K562 (cell line): ENCODE data around the gene TRAIP. TPM values are rescaled to one million over a fixed set of nuclear protein-coding genes. Genes with fewer than 3 reads are reported as not detected.

Source experiments
- BRF1 ChIP-seq: IDR thresholded peaks from 3 replicates; pipeline ENCODE4 v1.6.1; 2011; ENCODE audit warnings: borderline replicate concordance, mild to moderate bottlenecking; ENCODE audit not compliant: insufficient read length; ENCODE audit errors: extremely low read depth
- CBX2 ChIP-seq: fragments of 200-600 bp; sonication (generic); IDR thresholded peaks from one replicate; pipeline ENCODE4 v1.6.1; 2012; ENCODE audit warnings: mild to moderate bottlenecking, low read length, inconsistent platforms; ENCODE audit not compliant: insufficient read depth, poor library complexity, severe bottlenecking
- DMBX1 ChIP-seq: fragments of 250-450 bp; sonication (Bioruptor Pico); IDR thresholded peaks from 2 replicates; pipeline ENCODE4 v1.8.0; 2022; ENCODE audit warnings: inconsistent platforms, mild to moderate bottlenecking, moderate library complexity, borderline replicate concordance
- ILF3 ChIP-seq: fragments of 450-650 bp; IDR thresholded peaks from 2 replicates; pipeline ENCODE4 v1.6.1; 2018; ENCODE audit warnings: antibody characterized with exemption, mild to moderate bottlenecking, moderate library complexity, borderline replicate concordance
- LCOR ChIP-seq: sonication (generic); formaldehyde crosslinking; IDR thresholded peaks from 2 replicates; pipeline ENCODE4 v1.8.0; 2022; ENCODE audit warnings: mild to moderate bottlenecking, missing genetic modification reagents
- MCM7 ChIP-seq, 2 experiments: fragments of 450-650 bp; IDR thresholded peaks; 2 replicates each; pipeline ENCODE4 v1.6.1; 2016 to 2018
- MNT ChIP-seq, 2 experiments: fragments of 450-650 bp; conservative IDR thresholded peaks; 2 replicates each; pipeline ENCODE4 v1.6.1; 2017; ENCODE audit warnings: mild to moderate bottlenecking in 2 of 2, moderate library complexity in 2 of 2
- MTA1 ChIP-seq: fragments of 450-650 bp; IDR thresholded peaks from 2 replicates; pipeline ENCODE4 v1.6.1; 2017; ENCODE audit warnings: borderline replicate concordance
- POLR2B ChIP-seq: fragments of 450-650 bp; IDR thresholded peaks from 2 replicates; pipeline ENCODE4 v1.6.1; 2018; ENCODE audit warnings: low read depth; ENCODE audit not compliant: partially characterized antibody
- RBM17 ChIP-seq: fragments of 200-400 bp; formaldehyde crosslinking; IDR thresholded peaks from 2 replicates; pipeline ENCODE4 v1.6.1; 2017; ENCODE audit warnings: low read depth, mild to moderate bottlenecking, low read length, borderline replicate concordance
- STAG1 ChIP-seq: sonication (generic); formaldehyde crosslinking; IDR thresholded peaks from 2 replicates; pipeline ENCODE4 v1.5.0; 2020; ENCODE audit warnings: missing genetic modification reagents, borderline replicate concordance
- TAL1 ChIP-seq: fragments of 450-650 bp; IDR thresholded peaks from 2 replicates; pipeline ENCODE4 v1.6.1; 2016; ENCODE audit warnings: mild to moderate bottlenecking
- ZNF165 ChIP-seq: fragments of 250-450 bp; sonication (Bioruptor Pico); IDR thresholded peaks from 2 replicates; pipeline ENCODE4 v1.4.0; 2020; ENCODE audit warnings: borderline replicate concordance
- ZNF57 ChIP-seq: fragments of 450-650 bp; formaldehyde crosslinking; IDR thresholded peaks from 2 replicates; pipeline ENCODE4 v1.4.0; 2020; ENCODE audit warnings: mild to moderate bottlenecking, moderate library complexity
- ZNF76 ChIP-seq: fragments of 250-450 bp; sonication (Bioruptor Pico); IDR thresholded peaks from 2 replicates; pipeline ENCODE4 v1.4.0; 2020; ENCODE audit warnings: mild to moderate bottlenecking, moderate library complexity, borderline replicate concordance
- polyA plus RNA-seq, 8 experiments: library from polyadenylated mRNA; depleted of rRNA in 4 of 8; stranded (reverse) in 5 of 8; unstranded in 3 of 8; fragments of >200 nt; fragmentation: Nextera tagmentation in 2 of 8; fragmentation: Illumina TruSeq in 1 of 8; extraction: Ambion mirVana in 2 of 8; extraction: Trizol in 1 of 8; gene quantifications; 2 replicates each; pipeline versions ENCODE4 v1.2.1 to v1.2.3, GENCODE V29; 2011 to 2014; ENCODE audit warnings: inconsistent platforms in 1 of 8, missing spikeins in 1 of 8
- total RNA-seq, 7 experiments: library from RNA; depleted of rRNA in 6 of 7; stranded (reverse); fragments of >200 nt in 6 of 7; fragmentation: Illumina TruSeq in 2 of 7; extraction: Trizol in 2 of 7; gene quantifications; 2 replicates each; pipeline versions ENCODE4 v1.2.1 to v1.2.3, GENCODE V29; 2011 to 2021; ENCODE audit warnings: low replicate concordance in 1 of 7
- TF ChIP-seq, protein P1 (sequence below): fragments of 450-650 bp; IDR thresholded peaks from 2 replicates; pipeline ENCODE4 v1.6.1; 2016; ENCODE audit warnings: antibody characterized with exemption
- TF ChIP-seq, protein P2 (sequence below): sonication (generic); formaldehyde crosslinking; IDR thresholded peaks from 2 replicates; pipeline ENCODE4 v1.8.0; 2022; ENCODE audit warnings: mild to moderate bottlenecking, missing genetic modification reagents
- TF ChIP-seq, protein P3 (sequence below): fragments of 250-450 bp; sonication (Bioruptor Pico); IDR thresholded peaks from 2 replicates; pipeline ENCODE4 v1.9.0; 2021; ENCODE audit warnings: mild to moderate bottlenecking, inconsistent platforms
- TF ChIP-seq, protein P4 (sequence below): fragments of 450-650 bp; formaldehyde crosslinking; conservative IDR thresholded peaks from 2 replicates; pipeline ENCODE4 v1.4.0; 2022; ENCODE audit warnings: mild to moderate bottlenecking, missing genetic modification characterization

TRAIP gene
- total and polyA plus RNA-seq, 9 of the 15 experiments (the other 6 are each of a cell fraction or from before 2014, with no cell fraction given): 14.3 to 38.6 (median 21.2) TPM

DNA sequence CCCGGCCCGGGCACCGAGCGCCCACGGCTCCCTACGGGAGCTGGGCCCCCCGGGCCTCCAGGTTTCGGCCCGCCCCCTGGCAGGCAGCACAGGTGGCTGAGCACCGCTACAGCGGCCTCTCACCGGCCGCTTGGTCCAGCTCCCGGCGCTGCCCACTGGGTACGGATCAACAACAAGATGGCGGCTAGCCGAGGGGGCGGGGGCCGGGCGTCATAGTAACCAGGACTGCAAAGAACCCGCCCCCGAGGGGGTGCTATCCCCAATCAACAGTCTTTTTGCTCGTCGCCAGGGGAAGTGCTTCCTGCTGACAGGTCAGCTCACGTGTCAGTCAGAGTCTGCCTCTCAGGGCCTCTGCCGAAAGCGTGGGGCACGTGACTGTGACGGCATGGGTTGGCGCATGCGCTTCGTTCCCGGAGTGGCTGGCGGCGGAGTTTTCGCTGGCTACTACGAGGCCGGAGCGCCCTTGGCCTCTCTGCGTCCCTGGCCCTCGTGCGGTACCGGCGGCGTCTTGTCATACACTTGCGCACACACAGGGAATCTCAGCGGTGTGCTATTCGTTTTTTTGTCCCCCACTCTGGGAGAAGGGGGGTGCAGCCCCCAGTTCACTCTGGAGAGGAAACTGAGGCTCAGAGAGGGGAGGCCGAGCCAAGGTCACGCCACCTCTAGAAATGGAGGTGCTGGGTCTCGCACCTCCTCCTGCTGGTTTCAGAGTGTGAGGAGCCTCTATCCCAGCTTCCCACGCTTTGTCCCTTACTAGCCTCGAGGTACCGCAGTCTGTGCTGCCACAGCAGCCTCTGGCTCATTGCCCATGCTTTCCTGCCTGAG lies 69.8 kb downstream of the TRAIP start, which contains the start of gene IP6K1 (continued):
- TF ChIP-seq, protein P1, sequence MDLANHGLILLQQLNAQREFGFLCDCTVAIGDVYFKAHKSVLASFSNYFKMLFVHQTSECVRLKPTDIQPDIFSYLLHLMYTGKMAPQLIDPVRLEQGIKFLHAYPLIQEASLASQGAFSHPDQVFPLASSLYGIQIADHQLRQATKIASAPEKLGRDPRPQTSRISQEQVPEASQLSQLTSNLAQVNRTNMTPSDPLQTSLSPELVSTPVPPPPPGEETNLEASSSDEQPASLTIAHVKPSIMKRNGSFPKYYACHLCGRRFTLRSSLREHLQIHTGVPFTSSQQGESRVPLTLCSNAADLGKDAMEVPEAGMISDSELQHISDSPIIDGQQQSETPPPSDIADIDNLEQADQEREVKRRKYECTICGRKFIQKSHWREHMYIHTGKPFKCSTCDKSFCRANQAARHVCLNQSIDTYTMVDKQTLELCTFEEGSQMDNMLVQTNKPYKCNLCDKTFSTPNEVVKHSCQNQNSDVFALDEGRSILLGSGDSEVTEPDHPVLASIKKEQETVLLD: peak; percentile 88
- TF ChIP-seq TAL1: no peak
- peak; percentile 73 for TF ChIP-seq DMBX1
- TF ChIP-seq RBM17: no peak
- TF ChIP-seq, protein P2, sequence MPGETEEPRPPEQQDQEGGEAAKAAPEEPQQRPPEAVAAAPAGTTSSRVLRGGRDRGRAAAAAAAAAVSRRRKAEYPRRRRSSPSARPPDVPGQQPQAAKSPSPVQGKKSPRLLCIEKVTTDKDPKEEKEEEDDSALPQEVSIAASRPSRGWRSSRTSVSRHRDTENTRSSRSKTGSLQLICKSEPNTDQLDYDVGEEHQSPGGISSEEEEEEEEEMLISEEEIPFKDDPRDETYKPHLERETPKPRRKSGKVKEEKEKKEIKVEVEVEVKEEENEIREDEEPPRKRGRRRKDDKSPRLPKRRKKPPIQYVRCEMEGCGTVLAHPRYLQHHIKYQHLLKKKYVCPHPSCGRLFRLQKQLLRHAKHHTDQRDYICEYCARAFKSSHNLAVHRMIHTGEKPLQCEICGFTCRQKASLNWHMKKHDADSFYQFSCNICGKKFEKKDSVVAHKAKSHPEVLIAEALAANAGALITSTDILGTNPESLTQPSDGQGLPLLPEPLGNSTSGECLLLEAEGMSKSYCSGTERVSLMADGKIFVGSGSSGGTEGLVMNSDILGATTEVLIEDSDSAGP (CRISPR knock-in tag): no peak
- TF ChIP-seq ZNF165: peak; percentile 76; the same call in 1 of the 2 replicates
- TF ChIP-seq LCOR (CRISPR knock-in tag): no peak
- TF ChIP-seq, protein P3, sequence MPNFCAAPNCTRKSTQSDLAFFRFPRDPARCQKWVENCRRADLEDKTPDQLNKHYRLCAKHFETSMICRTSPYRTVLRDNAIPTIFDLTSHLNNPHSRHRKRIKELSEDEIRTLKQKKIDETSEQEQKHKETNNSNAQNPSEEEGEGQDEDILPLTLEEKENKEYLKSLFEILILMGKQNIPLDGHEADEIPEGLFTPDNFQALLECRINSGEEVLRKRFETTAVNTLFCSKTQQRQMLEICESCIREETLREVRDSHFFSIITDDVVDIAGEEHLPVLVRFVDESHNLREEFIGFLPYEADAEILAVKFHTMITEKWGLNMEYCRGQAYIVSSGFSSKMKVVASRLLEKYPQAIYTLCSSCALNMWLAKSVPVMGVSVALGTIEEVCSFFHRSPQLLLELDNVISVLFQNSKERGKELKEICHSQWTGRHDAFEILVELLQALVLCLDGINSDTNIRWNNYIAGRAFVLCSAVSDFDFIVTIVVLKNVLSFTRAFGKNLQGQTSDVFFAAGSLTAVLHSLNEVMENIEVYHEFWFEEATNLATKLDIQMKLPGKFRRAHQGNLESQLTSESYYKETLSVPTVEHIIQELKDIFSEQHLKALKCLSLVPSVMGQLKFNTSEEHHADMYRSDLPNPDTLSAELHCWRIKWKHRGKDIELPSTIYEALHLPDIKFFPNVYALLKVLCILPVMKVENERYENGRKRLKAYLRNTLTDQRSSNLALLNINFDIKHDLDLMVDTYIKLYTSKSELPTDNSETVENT (CRISPR knock-in tag): 0 out of 2 replicates have a peak, but pooled peaks have one; percentile 5
- TF ChIP-seq, protein P4, sequence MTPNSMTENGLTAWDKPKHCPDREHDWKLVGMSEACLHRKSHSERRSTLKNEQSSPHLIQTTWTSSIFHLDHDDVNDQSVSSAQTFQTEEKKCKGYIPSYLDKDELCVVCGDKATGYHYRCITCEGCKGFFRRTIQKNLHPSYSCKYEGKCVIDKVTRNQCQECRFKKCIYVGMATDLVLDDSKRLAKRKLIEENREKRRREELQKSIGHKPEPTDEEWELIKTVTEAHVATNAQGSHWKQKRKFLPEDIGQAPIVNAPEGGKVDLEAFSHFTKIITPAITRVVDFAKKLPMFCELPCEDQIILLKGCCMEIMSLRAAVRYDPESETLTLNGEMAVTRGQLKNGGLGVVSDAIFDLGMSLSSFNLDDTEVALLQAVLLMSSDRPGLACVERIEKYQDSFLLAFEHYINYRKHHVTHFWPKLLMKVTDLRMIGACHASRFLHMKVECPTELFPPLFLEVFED: no peak
- no peak for TF ChIP-seq MCM7 (IDR thresholded peaks at IDR 0.05)
- no peak for TF ChIP-seq ZNF57 (CRISPR knock-in tag)
- TF ChIP-seq ILF3: no peak
- TF ChIP-seq CBX2: no peak
- 0 out of 2 replicates have a peak, but pooled peaks have one; percentile 41 for TF ChIP-seq ZNF76
- TF ChIP-seq MNT (conservative IDR thresholded peaks at IDR 0.05): peak; percentile 79 to 86
- no peak for TF ChIP-seq BRF1
- no peak for TF ChIP-seq MTA1
- no peak for TF ChIP-seq STAG1 (CRISPR knock-in tag)
- TF ChIP-seq POLR2B: peak; percentile 73
